CD4-positive, alpha-beta T cell treated with Interleukin-2 at 100 ng/mL for 4 hours (primary cell): ENCODE data around the gene SPOPL.
"Not testable (repeated sequence)": the region's sequence is repeated elsewhere in the genome, so short reads cannot be mapped to it uniquely, and the experiment has no call there.

ENCODE experiments used
- DNase-seq: peaks from one replicate; pipeline ENCODE4 v3.0.0-alpha.2; 2020; ENCODE audit warnings: low spot score

SPOPL gene

GRCh38 chr2:138501425-138502254 lies at the start of gene SPOPL:
Gene SPOPL, plus strand, starts transcription at chr2:138501770. Its CDS starts 48,447 bp downstream, at chr2:138550217.
- peak; percentile 83 for DNase-seq

DNA sequence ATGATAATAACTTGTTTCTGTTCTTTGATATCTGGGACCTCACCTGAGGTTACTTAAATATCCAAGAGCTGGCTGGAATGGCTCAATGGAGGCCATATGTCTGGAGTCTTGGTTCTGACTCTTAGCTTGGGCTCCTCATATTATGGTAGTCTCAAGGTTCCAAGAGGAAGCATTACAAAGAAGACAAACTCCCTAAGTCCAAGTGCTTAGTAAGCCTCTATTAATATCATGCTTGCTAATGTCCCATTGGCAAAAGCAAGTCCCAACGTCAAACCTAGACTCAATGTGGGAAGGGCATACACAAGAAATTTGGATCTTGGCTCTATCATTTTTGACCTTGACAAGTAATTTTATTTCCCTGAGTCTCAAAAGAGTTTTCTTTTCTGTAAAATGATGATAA lies 49.2 kb upstream of the SPOPL start:
- no peak for DNase-seq

DNA sequence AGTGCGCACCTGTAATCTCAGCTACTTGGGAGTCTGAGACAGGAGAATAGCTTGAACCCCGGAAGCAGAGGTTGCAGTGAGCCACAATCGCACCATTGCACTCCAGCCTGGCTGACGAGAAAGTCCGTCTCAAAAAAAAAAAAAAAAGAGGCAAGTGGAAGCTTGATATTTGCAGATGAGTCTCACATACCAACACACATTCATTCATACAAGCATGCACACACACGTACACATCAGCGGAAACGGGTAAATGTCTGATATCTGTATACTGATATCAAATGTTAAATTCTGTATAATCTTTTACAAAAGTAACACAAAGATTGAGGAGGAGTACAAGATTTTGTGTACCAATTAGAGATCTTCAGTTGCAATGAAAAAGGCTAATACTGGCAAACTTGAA lies 47.8 kb upstream of the SPOPL start:
- DNase-seq = no peak

DNA sequence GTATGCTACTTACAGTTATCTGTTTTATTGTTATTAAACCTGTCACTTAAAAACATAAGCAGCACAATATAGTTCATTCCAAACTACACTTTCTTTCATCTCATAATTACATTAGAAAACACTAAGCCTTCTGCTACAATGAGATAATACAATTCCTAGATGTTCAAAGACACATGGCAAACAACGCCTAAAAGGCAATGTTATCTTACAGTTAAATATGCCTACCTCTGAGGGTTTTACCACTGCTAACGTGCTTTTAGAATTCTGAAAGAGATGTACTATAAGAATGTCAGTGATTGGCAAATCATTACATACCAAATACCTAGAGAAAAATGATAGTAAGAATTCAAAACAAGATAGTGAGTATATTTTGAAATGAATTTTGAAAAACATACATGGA lies 46.8 kb upstream of the SPOPL start:
- DNase-seq = no peak

GRCh38 chr2:138455275-138455674 lies 46.3 kb upstream of the SPOPL start:
- no peak for DNase-seq

DNA sequence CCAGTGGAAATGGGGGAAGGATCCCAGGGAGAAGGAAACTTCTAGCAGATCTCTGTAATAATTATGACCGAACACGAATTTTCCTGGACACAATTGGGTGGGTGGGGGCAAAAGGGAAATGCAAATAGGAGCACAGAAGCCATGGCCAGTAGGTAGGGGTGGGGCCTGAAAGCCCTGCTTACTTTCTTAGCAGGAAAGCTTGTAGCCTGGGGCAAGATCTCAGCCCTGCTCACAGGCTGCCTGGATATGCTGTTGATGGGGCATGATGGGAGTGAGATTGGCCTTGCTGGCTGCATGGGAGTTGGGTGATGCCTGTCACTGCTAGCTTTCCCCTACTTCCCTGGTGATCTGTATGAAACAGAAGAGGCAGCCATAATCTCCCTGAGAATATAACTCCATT lies 45.9 kb upstream of the SPOPL start:
- DNase-seq = no peak

GRCh38 chr2:138462689-138463088 lies 38.9 kb upstream of the SPOPL start:
- DNase-seq = not testable (repeated sequence)

- DNase-seq = no peak
Observed at GRCh38 chr2:138468617-138469016, 33.0 kb upstream of the SPOPL start.

- DNase-seq = no peak
Observed at GRCh38 chr2:138469411-138469810, 32.2 kb upstream of the SPOPL start.

GRCh38 chr2:138470941-138471340 lies 30.6 kb upstream of the SPOPL start:
- no peak for DNase-seq

DNA sequence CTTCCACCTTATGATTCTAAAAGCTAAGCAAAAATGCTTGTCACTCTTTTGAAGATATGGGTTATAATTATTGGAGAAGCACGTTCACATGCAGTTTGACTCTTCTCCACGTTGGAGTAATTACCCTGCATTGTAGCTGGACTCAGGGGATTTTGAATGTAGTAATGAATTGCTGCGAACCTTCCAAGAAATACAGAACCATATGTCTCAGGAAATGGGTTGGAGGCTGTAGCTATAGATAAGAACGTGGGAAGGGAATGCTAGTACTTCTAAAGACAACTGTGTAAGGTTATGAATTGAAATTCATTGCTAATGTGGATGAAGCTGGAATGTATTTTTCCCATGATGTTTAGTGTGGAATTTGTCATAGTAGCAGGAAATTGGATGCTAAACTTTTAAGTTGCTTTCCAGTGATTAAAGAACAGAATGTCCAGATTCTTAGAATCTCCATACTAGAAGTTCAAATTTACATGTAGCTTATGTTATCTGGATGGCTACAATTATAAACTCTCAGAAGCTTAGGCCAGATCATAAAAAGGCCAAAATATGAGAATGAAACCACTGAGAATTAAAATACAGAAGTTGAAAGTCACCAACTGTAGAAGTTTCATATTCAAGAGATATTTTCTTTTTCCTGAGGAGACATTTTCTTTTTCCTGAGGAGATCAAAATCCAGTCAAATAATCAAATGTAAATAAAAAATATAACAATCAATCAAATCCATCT lies 27.3 kb upstream of the SPOPL start:
- no peak for DNase-seq

- no peak for DNase-seq
Observed at GRCh38 chr2:138475277-138475776, 26.2 kb upstream of the SPOPL start.

- DNase-seq = no peak
Observed at GRCh38 chr2:138476186-138476585, 25.4 kb upstream of the SPOPL start.

DNA sequence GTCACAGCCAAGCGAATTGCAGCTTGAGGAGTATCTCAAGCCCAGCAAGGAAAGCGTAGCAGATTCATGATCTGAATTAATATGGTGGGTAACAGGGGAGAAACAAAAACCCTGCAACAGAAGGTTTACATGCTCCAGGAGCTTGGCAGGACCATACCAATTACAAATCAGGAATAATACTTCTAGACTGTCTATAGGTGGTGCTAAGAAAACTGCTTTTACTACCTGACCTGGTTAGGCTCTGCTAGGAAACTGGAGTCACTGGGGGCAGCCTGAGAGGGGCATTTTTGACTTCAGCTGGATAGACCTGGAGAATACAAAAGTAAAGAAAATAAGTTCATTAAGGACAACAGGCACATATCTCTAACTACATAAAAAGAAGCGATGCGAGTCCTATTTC lies 24.6 kb upstream of the SPOPL start:
- no peak for DNase-seq

- not testable (repeated sequence) for DNase-seq
Observed at GRCh38 chr2:138482796-138483195, 18.8 kb upstream of the SPOPL start.

DNA sequence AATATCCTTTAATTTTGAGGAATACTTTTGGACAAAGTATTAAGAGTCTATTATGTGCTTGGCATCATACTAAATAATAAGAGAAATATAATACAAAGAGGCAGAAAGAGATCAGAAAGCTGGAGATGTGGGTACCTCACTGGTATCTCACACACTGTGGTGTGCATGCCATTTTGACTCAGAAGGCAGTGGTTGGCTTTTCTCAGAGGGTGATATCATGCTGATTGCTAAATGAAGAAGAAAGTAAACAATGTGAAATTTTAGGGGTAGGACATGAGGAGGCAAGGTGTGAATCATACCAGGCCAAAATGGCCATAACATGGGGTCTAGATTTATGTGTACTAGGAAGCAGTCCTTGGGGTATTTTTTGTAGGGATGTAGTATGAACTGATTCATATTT lies 16.6 kb upstream of the SPOPL start:
- no peak for DNase-seq

- no peak for DNase-seq
Observed at GRCh38 chr2:138486363-138487198, 15.0 kb upstream of the SPOPL start.

DNA sequence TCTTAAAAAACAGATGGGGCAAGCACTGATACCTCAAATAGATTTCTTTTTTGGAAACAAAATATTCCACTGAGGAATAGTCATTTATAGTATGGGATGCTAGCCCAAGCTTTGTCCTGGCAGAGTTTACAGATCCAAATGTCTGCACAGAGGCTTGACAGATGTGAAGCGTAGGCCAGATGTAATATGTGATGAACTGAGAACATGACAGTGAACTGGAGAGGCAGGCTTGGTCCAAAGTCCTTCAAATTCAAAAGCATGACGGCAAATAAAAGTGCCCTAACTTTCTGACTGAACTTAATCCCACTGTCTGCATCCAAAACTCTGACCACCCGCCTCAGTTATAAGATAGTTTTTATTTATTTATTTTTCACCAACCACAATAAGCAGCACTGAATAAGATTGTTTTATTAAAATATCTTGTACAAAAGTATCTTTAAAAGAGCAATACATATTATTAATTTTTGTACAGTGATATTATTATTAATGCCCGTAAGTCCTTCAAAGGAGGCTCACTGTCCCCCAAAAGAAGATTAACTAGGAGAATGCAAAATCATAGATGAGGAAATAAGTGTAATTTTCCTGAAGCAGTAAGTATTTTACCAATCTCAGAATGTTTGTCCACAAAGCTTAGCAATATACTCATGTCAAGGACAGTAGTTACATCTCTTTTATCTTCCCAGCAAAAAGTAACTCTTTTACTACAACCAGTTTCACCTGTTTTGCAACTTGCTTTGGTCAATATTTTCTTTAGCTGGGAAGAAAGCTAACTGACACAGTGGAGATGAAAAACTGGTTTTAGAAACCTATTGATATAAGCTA lies 10.7 kb upstream of the SPOPL start:
- DNase-seq = no peak

- no peak for DNase-seq
Observed at GRCh38 chr2:138491495-138491862, 10.1 kb upstream of the SPOPL start.

DNA sequence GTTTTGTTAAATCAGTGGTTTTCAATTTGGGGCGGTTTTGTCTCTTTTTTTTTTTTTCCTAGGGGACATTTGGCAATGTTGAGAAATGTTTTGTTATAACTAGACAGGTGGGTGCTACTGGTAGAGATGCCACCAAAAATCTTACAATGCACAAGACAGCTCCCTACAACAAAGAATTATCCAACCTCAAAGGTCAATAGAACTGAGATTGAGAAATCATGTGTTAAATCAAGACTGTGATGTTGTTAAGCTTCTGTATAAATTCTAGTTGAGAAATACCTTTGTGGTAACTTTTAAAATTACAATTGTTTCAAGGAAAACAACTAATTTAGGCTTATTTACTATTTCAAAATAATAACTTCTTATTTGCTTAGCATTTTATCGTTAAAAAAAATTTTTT lies 9.4 kb upstream of the SPOPL start:
- DNase-seq = no peak

DNA sequence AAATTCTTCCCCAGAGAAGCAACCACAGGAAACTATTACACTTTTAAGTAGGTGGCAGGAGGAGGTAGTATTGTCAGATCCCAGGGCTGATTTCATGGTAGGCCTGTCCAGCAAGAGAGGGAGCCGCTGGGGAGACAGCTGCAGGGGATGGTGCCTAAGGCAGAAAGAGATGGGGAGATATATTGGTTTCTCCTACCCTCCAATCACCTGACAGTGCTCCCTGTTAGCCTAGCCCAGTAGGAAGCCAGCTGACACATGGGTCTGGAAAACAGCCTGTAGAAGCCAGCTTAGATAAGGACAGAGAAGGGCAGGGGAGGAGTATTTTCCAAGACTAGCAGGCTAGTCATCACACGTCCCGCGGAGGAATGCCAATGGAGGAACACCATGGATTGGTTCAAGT lies 8.2 kb upstream of the SPOPL start:
- no peak for DNase-seq
